Neural progenitor cell (in vitro differentiated cells): ENCODE data around the gene N4BP2. TPM values are rescaled to one million over a fixed set of nuclear protein-coding genes. Genes with fewer than 3 reads are reported as not detected.

Experiments used
- DNase-seq: peaks from one replicate; pipeline ENCODE4 v3.0.0-alpha.2; 2016; ENCODE audit warnings: low spot score
- H2AFZ ChIP-seq: fragments of 200-600 bp; sonication (generic); replicated peaks from 2 replicates; pipeline ENCODE4 v1.6.1; 2016; ENCODE audit warnings: antibody characterized with exemption
- H3F3A ChIP-seq: fragments of 200-600 bp; sonication (generic); 2 replicates; pipeline ENCODE4 v1.6.1; 2016; ENCODE audit warnings: antibody characterized with exemption, low read depth
- H3K27ac ChIP-seq: fragments of 200-600 bp; sonication (generic); 2 replicates; pipeline ENCODE4 v1.5.1; 2016; ENCODE audit warnings: mild to moderate bottlenecking
- H3K27me3 ChIP-seq: fragments of 200-600 bp; sonication (generic); 2 replicates; pipeline ENCODE4 v1.6.1; 2016; ENCODE audit warnings: mild to moderate bottlenecking, moderate library complexity
- H3K36me3 ChIP-seq: fragments of 200-600 bp; sonication (generic); 2 replicates; pipeline ENCODE4 v1.5.1; 2016
- H3K4me1 ChIP-seq: fragments of 200-600 bp; sonication (generic); 2 replicates; pipeline ENCODE4 v1.6.1; 2016; ENCODE audit warnings: mixed run types
- H3K4me2 ChIP-seq: fragments of 200-600 bp; sonication (generic); 2 replicates; pipeline ENCODE4 v1.6.1; 2016
- H3K4me3 ChIP-seq: fragments of 200-600 bp; sonication (generic); 2 replicates; pipeline ENCODE4 v1.5.1; 2016
- H3K79me2 ChIP-seq: fragments of 200-600 bp; sonication (generic); 2 replicates; pipeline ENCODE4 v1.6.1; 2016; ENCODE audit warnings: low read depth
- H3K9ac ChIP-seq: fragments of 200-600 bp; sonication (generic); 2 replicates; pipeline ENCODE4 v1.6.1; 2016
- H3K9me3 ChIP-seq: fragments of 200-600 bp; sonication (generic); 2 replicates; pipeline ENCODE4 v1.5.1; 2016; ENCODE audit warnings: low read depth
- H4K20me1 ChIP-seq: fragments of 200-600 bp; sonication (generic); 2 replicates; pipeline ENCODE4 v1.6.1; 2016; ENCODE audit warnings: low read depth
- H3K27ac Mint-ChIP-seq: 3 replicates; pipeline ENCODE4 v1.8.0; 2021; ENCODE audit warnings: mixed read lengths
- H3K27me3 Mint-ChIP-seq: 2 replicates; pipeline ENCODE4 v1.8.0; 2022; ENCODE audit warnings: low read depth, mild to moderate bottlenecking, inconsistent platforms, moderate library complexity, mixed read lengths; ENCODE audit not compliant: insufficient read depth
- H3K36me3 Mint-ChIP-seq: 3 replicates; pipeline ENCODE4 v1.8.0; 2021; ENCODE audit warnings: mixed read lengths
- H3K4me1 Mint-ChIP-seq: 3 replicates; pipeline ENCODE4 v1.8.0; 2021; ENCODE audit warnings: mixed read lengths
- H3K4me3 Mint-ChIP-seq: 3 replicates; pipeline ENCODE4 v1.8.0; 2021; ENCODE audit warnings: mild to moderate bottlenecking, moderate library complexity, mixed read lengths
- H3K9me3 Mint-ChIP-seq: 3 replicates; pipeline ENCODE4 v1.8.0; 2020; ENCODE audit warnings: mixed read lengths
- EZH2 ChIP-seq: fragments of 200-600 bp; sonication (generic); IDR thresholded peaks from 2 replicates; pipeline ENCODE4 v1.6.1; 2017; ENCODE audit warnings: antibody characterized with exemption, mild to moderate bottlenecking, moderate library complexity
- EZH2phosphoT487 ChIP-seq: fragments of 200-600 bp; sonication (generic); IDR thresholded peaks from 2 replicates; pipeline ENCODE4 v1.6.1; 2017; ENCODE audit warnings: antibody characterized with exemption
- total RNA-seq: library from RNA; depleted of rRNA; stranded (reverse); fragments of >200 nt; gene quantifications from 2 replicates; pipeline ENCODE4 v1.2.3, GENCODE V29; 2015; ENCODE audit warnings: low replicate concordance
- TF ChIP-seq, protein P1 (sequence below): fragments of 200-600 bp; sonication (generic); IDR thresholded peaks from 2 replicates; pipeline ENCODE4 v1.5.1; 2017; ENCODE audit warnings: antibody characterized with exemption, mild to moderate bottlenecking

The N4BP2 gene
- total RNA-seq, 1 donor from 2014 or later, result 80.9 TPM

GRCh38 chr4:40065010-40065409 lies 8.4 kb downstream of the N4BP2 start:
- Mint-ChIP-seq H3K4me3 (no peak overlapping the region), H3K9me3 (no peaks in the 10 kb centered on the region), H3K4me1 (no peaks in the 10 kb centered on the region), H3K36me3 (peaks cover 42% of the 10 kb centered on the region), H3K27me3 (peaks cover 3% of the 10 kb centered on the region), H3K27ac (no peak overlapping the region)
- no peak for TF ChIP-seq EZH2
- TF ChIP-seq, protein P1, sequence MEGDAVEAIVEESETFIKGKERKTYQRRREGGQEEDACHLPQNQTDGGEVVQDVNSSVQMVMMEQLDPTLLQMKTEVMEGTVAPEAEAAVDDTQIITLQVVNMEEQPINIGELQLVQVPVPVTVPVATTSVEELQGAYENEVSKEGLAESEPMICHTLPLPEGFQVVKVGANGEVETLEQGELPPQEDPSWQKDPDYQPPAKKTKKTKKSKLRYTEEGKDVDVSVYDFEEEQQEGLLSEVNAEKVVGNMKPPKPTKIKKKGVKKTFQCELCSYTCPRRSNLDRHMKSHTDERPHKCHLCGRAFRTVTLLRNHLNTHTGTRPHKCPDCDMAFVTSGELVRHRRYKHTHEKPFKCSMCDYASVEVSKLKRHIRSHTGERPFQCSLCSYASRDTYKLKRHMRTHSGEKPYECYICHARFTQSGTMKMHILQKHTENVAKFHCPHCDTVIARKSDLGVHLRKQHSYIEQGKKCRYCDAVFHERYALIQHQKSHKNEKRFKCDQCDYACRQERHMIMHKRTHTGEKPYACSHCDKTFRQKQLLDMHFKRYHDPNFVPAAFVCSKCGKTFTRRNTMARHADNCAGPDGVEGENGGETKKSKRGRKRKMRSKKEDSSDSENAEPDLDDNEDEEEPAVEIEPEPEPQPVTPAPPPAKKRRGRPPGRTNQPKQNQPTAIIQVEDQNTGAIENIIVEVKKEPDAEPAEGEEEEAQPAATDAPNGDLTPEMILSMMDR, result no peak
- TF ChIP-seq EZH2phosphoT487, result no peak
- no peak for DNase-seq
- peaks cover 100% of the 10 kb centered on the region for H3K79me2 ChIP-seq
- no peaks in the 10 kb centered on the region for H3F3A ChIP-seq
- H2AFZ ChIP-seq, result no peak overlapping the region
- H3K4me1 ChIP-seq, result no peaks in the 10 kb centered on the region
- no peak overlapping the region for H3K4me3 ChIP-seq
- H3K9ac ChIP-seq, result no peak overlapping the region
- H3K27ac ChIP-seq, result no peak overlapping the region
- peaks cover 63% of the 10 kb centered on the region for H4K20me1 ChIP-seq
- no peaks in the 10 kb centered on the region for H3K36me3 ChIP-seq
- no peaks in the 10 kb centered on the region for H3K9me3 ChIP-seq
- no peak overlapping the region for H3K4me2 ChIP-seq
- no peaks in the 10 kb centered on the region for H3K27me3 ChIP-seq

- no peaks in the 10 kb centered on the region for H3K36me3 ChIP-seq
- no peak overlapping the region for H3K9ac ChIP-seq
- no peak for TF ChIP-seq EZH2phosphoT487
- TF ChIP-seq EZH2, result no peak
- TF ChIP-seq, protein P1, result no peak
- H3K27me3 Mint-ChIP-seq, result peaks cover 3% of the 10 kb centered on the region
- no peak overlapping the region for H3K4me3 ChIP-seq
- no peaks in the 10 kb centered on the region for H3F3A ChIP-seq
- H4K20me1 ChIP-seq, result peaks cover 69% of the 10 kb centered on the region
- no peaks in the 10 kb centered on the region for H3K9me3 Mint-ChIP-seq
- no peak overlapping the region for H3K4me3 Mint-ChIP-seq
- no peaks in the 10 kb centered on the region for H3K4me1 Mint-ChIP-seq
- no peak for DNase-seq
- H3K4me1 ChIP-seq, result no peaks in the 10 kb centered on the region
- H3K27ac ChIP-seq, result no peak overlapping the region
- H3K36me3 Mint-ChIP-seq, result peaks cover 44% of the 10 kb centered on the region
- peaks cover 100% of the 10 kb centered on the region for H3K79me2 ChIP-seq
- no peak overlapping the region for H3K27ac Mint-ChIP-seq
- H3K27me3 ChIP-seq, result no peaks in the 10 kb centered on the region
- no peak overlapping the region for H2AFZ ChIP-seq
- no peak overlapping the region for H3K4me2 ChIP-seq
- no peaks in the 10 kb centered on the region for H3K9me3 ChIP-seq
Observed at GRCh38 chr4:40066651-40067050, 10.0 kb downstream of the N4BP2 start.

DNA sequence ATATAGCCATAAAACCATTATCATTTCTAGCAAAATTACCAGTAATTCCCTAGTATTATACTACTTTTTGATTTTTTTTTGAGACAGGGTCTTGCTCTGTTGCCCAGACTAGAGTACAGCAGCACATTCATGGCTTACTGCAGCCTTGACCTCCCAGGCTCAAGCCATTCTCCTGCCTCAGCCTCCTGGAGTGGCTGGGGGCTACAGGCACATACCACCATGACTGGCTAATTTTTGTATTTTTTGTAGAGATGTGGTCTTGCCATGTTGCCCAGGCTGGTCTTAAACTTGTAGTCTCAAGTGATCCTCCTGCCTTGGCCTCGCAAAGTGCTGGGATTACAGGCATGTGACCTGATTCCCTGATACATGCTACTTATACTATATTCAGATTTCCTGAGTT lies 13.7 kb downstream of the N4BP2 start:
- no peaks in the 10 kb centered on the region for H3K27me3 ChIP-seq
- H3K79me2 ChIP-seq, result peaks cover 97% of the 10 kb centered on the region
- Mint-ChIP-seq H3K27ac (no peak overlapping the region), H3K4me1 (no peaks in the 10 kb centered on the region), H3K27me3 (peaks cover 3% of the 10 kb centered on the region), H3K9me3 (no peaks in the 10 kb centered on the region), H3K4me3 (no peak overlapping the region), H3K36me3 (peaks cover 32% of the 10 kb centered on the region)
- peaks cover 4% of the 10 kb centered on the region for H3K36me3 ChIP-seq
- H3K9me3 ChIP-seq, result no peaks in the 10 kb centered on the region
- H2AFZ ChIP-seq, result no peak overlapping the region
- no peak overlapping the region for H3K9ac ChIP-seq
- H3K4me2 ChIP-seq, result no peak overlapping the region
- no peaks in the 10 kb centered on the region for H3K4me1 ChIP-seq
- TF ChIP-seq EZH2phosphoT487, result no peak
- TF ChIP-seq EZH2, result no peak
- TF ChIP-seq, protein P1, result no peak
- peaks cover 38% of the 10 kb centered on the region for H4K20me1 ChIP-seq
- H3F3A ChIP-seq, result no peaks in the 10 kb centered on the region
- no peak overlapping the region for H3K27ac ChIP-seq
- no peak for DNase-seq
- H3K4me3 ChIP-seq, result no peak overlapping the region
